Mammary epithelial cell (primary cell): ENCODE measurements around the gene RAI1.

Experiments used
- EZH2 ChIP-seq: IDR thresholded peaks from 2 replicates; pipeline ENCODE4 v1.6.1; 2012; ENCODE audit warnings: low read length, inconsistent platforms, borderline replicate concordance
- TF ChIP-seq, protein P1 (sequence below), 2 donors: IDR thresholded peaks in 1 of 2; conservative IDR thresholded peaks in 1 of 2; 2 replicates each; pipeline ENCODE4 v1.5.1; 2011 to 2012; ENCODE audit warnings: inconsistent platforms in 2 of 2, low read length in 2 of 2, mild to moderate bottlenecking in 2 of 2, control low read depth in 1 of 2, low read depth in 1 of 2; ENCODE audit not compliant: insufficient read depth in 1 of 2; ENCODE audit errors: extremely low read depth in 1 of 2

DNA sequence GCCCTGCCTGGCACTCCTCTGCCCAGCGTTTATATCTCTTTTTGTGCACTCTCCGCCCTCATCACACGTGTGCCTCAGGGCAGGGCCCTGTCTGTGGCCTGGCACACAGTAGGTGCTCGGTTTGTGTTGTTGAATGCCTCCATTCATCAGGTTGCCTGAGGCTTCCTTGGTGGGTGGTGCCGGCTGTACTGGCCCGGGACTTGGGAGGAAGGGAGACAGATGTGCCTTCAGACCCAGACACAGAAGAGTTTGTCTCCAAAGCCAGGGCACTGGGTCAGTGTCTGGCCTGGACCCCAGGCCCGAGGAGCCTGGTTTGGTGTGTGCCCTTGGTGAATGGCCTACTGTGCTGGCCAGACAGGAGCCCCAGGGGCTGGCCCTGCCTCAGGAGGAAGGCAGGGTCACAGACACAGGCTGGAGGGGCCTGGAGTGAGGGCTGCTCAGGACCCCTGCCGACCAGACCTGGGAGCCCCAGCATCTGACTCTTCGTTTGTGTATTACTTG lies 71.6 kb downstream of the RAI1 start:
- TF ChIP-seq, protein P1, sequence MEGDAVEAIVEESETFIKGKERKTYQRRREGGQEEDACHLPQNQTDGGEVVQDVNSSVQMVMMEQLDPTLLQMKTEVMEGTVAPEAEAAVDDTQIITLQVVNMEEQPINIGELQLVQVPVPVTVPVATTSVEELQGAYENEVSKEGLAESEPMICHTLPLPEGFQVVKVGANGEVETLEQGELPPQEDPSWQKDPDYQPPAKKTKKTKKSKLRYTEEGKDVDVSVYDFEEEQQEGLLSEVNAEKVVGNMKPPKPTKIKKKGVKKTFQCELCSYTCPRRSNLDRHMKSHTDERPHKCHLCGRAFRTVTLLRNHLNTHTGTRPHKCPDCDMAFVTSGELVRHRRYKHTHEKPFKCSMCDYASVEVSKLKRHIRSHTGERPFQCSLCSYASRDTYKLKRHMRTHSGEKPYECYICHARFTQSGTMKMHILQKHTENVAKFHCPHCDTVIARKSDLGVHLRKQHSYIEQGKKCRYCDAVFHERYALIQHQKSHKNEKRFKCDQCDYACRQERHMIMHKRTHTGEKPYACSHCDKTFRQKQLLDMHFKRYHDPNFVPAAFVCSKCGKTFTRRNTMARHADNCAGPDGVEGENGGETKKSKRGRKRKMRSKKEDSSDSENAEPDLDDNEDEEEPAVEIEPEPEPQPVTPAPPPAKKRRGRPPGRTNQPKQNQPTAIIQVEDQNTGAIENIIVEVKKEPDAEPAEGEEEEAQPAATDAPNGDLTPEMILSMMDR (conservative IDR thresholded peaks at IDR 0.05 in 1 of 2, IDR thresholded peaks at IDR 0.05 in 1 of 2; ENCODE audit: extremely low read depth in 1 of 2, insufficient read depth in 1 of 2, low read depth in 1 of 2, low read length in 2 of 2), result no peak
- TF ChIP-seq EZH2, result no peak
